A549 treated with GW870086 at 1 μM for 4 hours (cell line): ENCODE data around the gene SPRR2E. TPM values are rescaled to one million over a fixed set of nuclear protein-coding genes. Genes with fewer than 3 reads are reported as not detected.

ENCODE experiments used
- total RNA-seq: library from RNA; stranded (reverse); fragments of 200-300 nt; extraction: Qiagen RNA extraction; gene quantifications from 5 replicates; pipeline ENCODE4 v1.2.3, GENCODE V29; 2022; ENCODE audit warnings: low read depth

The SPRR2E gene
- total RNA-seq: not detected in 5 replicates

GRCh38 chr1:153094426-153094825 lies at the start of gene SPRR2E:
Gene SPRR2E, minus strand, starts transcription at chr1:153094526. Its CDS starts 775 bp downstream, at chr1:153093751.

GRCh38 chr1:153113416-153113815 lies 19.1 kb upstream of the SPRR2E start, which contains the start of gene SPRR2F:
Gene SPRR2F, minus strand, starts transcription at chr1:153113516. Its CDS starts 783 bp downstream, at chr1:153112733.

GRCh38 chr1:153071511-153071910 lies 22.8 kb downstream of the SPRR2E start, which contains the start of gene SPRR2B:
Gene SPRR2B, minus strand, starts transcription at chr1:153071611. Its CDS starts 772 bp downstream, at chr1:153070839.

GRCh38 chr1:153057375-153057774 lies 37.0 kb downstream of the SPRR2E start, which contains the start of gene SPRR2A:
Gene SPRR2A, minus strand, starts transcription at chr1:153057512. Its CDS starts 777 bp downstream, at chr1:153056735.

Other genes starting within 250 kb of the SPRR2E start
- not detected in 5 replicates for gene LCE7A, start 234.5 kb downstream of the SPRR2E start, total RNA-seq
- not detected in 5 replicates for gene SMCP, start 216.2 kb downstream of the SPRR2E start, total RNA-seq
- gene IVL, start 186.0 kb downstream of the SPRR2E start, total RNA-seq: 0.10 to 0.15 TPM (median 0.10 TPM) in 3 of 5 replicates, not detected in the others
- not detected in 5 replicates for gene SPRR5, start 147.3 kb downstream of the SPRR2E start, total RNA-seq
- not detected in 5 replicates for gene SPRR4, start 123.9 kb downstream of the SPRR2E start, total RNA-seq
- not detected in 5 replicates for gene SPRR1A, start 110.4 kb downstream of the SPRR2E start, total RNA-seq
- gene SPRR3, start 92.8 kb downstream of the SPRR2E start, total RNA-seq: not detected in 5 replicates
- gene SPRR1B, start 63.3 kb downstream of the SPRR2E start, total RNA-seq: not detected in 5 replicates
- not detected in 5 replicates for gene SPRR2D, start 53.4 kb downstream of the SPRR2E start, total RNA-seq
- not detected in 5 replicates for gene SPRR2A, start 37.0 kb downstream of the SPRR2E start, total RNA-seq
- gene SPRR2B, start 22.9 kb downstream of the SPRR2E start, total RNA-seq: not detected in 5 replicates
- gene SPRR2F, start 19.0 kb upstream of the SPRR2E start, total RNA-seq: not detected in 5 replicates
- not detected in 5 replicates for gene SPRR2G, start 56.4 kb upstream of the SPRR2E start, total RNA-seq
- not detected in 5 replicates for gene LELP1, start 108.9 kb upstream of the SPRR2E start, total RNA-seq
- not detected in 5 replicates for gene PRR9, start 123.1 kb upstream of the SPRR2E start, total RNA-seq
- not detected in 5 replicates for gene LORICRIN, start 165.2 kb upstream of the SPRR2E start, total RNA-seq
- gene PGLYRP3, start 218.4 kb upstream of the SPRR2E start, total RNA-seq: not detected in 5 replicates